Activated T-helper 1 cell treated with anti-CD3 and anti-CD28 coated beads, Interleukin-2, amount 50 U/mL, for 16 hours (primary cell): Measurements from ENCODE around the gene PTH1R.
A peak's percentile ranks its signal among the peaks of the same experiment; 100 is the strongest.

Source experiments
- DNase-seq, 2 donors: peaks; one replicate each; pipeline ENCODE4 v3.0.0-alpha.2; 2020; ENCODE audit warnings: low read depth in 1 of 2, low spot score in 1 of 2

Gene PTH1R

GRCh38 chr3:46882377-46883053 is 5.0 kb downstream of the PTH1R start:
- no peak for DNase-seq

- DNase-seq = no peak
Measured at GRCh38 chr3:46883054-46883829, 5.7 kb downstream of the PTH1R start.

- DNase-seq = no peak
Measured at GRCh38 chr3:46883830-46884185, 6.3 kb downstream of the PTH1R start.

- DNase-seq = no peak
Measured at GRCh38 chr3:46884427-46884826, 6.9 kb downstream of the PTH1R start.

- no peak for DNase-seq
Measured at GRCh38 chr3:46884929-46885328, 7.4 kb downstream of the PTH1R start.

- no peak for DNase-seq
Measured at GRCh38 chr3:46885612-46886011, 8.1 kb downstream of the PTH1R start.

GRCh38 chr3:46887980-46888494 is 10.5 kb downstream of the PTH1R start:
- no peak for DNase-seq

GRCh38 chr3:46888705-46889104 is 11.2 kb downstream of the PTH1R start:
- no peak for DNase-seq

GRCh38 chr3:46889381-46890110 is 12.0 kb downstream of the PTH1R start:
- DNase-seq = no peak

- DNase-seq = no peak
Measured at GRCh38 chr3:46890132-46890531, 12.6 kb downstream of the PTH1R start.

- no peak for DNase-seq
Measured at GRCh38 chr3:46891132-46891531, 13.6 kb downstream of the PTH1R start.

- DNase-seq = no peak
Measured at GRCh38 chr3:46892285-46893145, 15.0 kb downstream of the PTH1R start.

GRCh38 chr3:46893146-46893748 is 15.7 kb downstream of the PTH1R start:
- DNase-seq = no peak

GRCh38 chr3:46893763-46894162 is 16.2 kb downstream of the PTH1R start:
- no peak for DNase-seq

- DNase-seq = no peak
Measured at GRCh38 chr3:46894256-46894655, 16.7 kb downstream of the PTH1R start.

GRCh38 chr3:46895204-46895660 is 17.7 kb downstream of the PTH1R start:
- DNase-seq = peak; percentile 64 to 70

GRCh38 chr3:46895761-46896160 is 18.2 kb downstream of the PTH1R start:
- no peak for DNase-seq

- no peak for DNase-seq
Measured at GRCh38 chr3:46896386-46896785, 18.9 kb downstream of the PTH1R start.

GRCh38 chr3:46897031-46897430 is 19.5 kb downstream of the PTH1R start:
- no peak for DNase-seq

GRCh38 chr3:46897829-46898320 is 20.4 kb downstream of the PTH1R start:
- no peak for DNase-seq
